HG03064 (cell line): ENCODE data around the gene MAST3.

Experiments
- ATAC-seq: cut with Tn5 transposase; IDR thresholded peaks from one replicate; pipeline ENCODE4 v1.9.1; 2021; ENCODE audit warnings: low read depth; ENCODE audit not compliant: unreplicated experiment

MAST3 gene

GRCh38 chr19:18097217-18097992 lies at the start of gene MAST3:
MAST3 (plus strand) TSS chr19:18097778; CDS start chr19:18097793, 15 bp downstream.
- peak; percentile 46 for ATAC-seq

GRCh38 chr19:18049385-18049784 lies 48.2 kb upstream of the MAST3 start:
- ATAC-seq, result no peak

- ATAC-seq, result no peak
These were observed 45.7 kb upstream of the MAST3 start for GRCh38 chr19:18051887-18052286.

- no peak for ATAC-seq
These were observed 43.9 kb upstream of the MAST3 start for GRCh38 chr19:18053576-18054219.

GRCh38 chr19:18055967-18056366 lies 41.6 kb upstream of the MAST3 start:
- ATAC-seq, result no peak

GRCh38 chr19:18057557-18057956 lies 40.0 kb upstream of the MAST3 start:
- ATAC-seq, result no peak

- ATAC-seq, result no peak
These were observed 39.2 kb upstream of the MAST3 start for GRCh38 chr19:18058208-18059009.

GRCh38 chr19:18059297-18059696 lies 38.3 kb upstream of the MAST3 start:
- no peak for ATAC-seq

- ATAC-seq, result no peak
These were observed 37.7 kb upstream of the MAST3 start for GRCh38 chr19:18059902-18060301.

GRCh38 chr19:18060472-18060871 lies 37.1 kb upstream of the MAST3 start:
- no peak for ATAC-seq

- no peak for ATAC-seq
These were observed 35.5 kb upstream of the MAST3 start for GRCh38 chr19:18062028-18062427.

- ATAC-seq, result no peak
These were observed 34.1 kb upstream of the MAST3 start for GRCh38 chr19:18063463-18063862.

- ATAC-seq, result no peak
These were observed 32.4 kb upstream of the MAST3 start for GRCh38 chr19:18065173-18065495.

GRCh38 chr19:18068395-18068794 lies 29.2 kb upstream of the MAST3 start:
- no peak for ATAC-seq

- ATAC-seq, result no peak
These were observed 28.2 kb upstream of the MAST3 start for GRCh38 chr19:18069383-18069782.

- ATAC-seq, result no peak
These were observed 27.4 kb upstream of the MAST3 start for GRCh38 chr19:18070181-18070580.

- no peak for ATAC-seq
These were observed 25.2 kb upstream of the MAST3 start for GRCh38 chr19:18072335-18072734.

GRCh38 chr19:18073197-18073596 lies 24.4 kb upstream of the MAST3 start:
- ATAC-seq, result no peak

- no peak for ATAC-seq
These were observed 23.4 kb upstream of the MAST3 start for GRCh38 chr19:18074192-18074591.

GRCh38 chr19:18083929-18084684 lies 13.5 kb upstream of the MAST3 start:
- no peak for ATAC-seq
